Kidney epithelial cell (primary cell): ENCODE measurements around the gene NCAPD3. TPM values are rescaled to one million over a fixed set of nuclear protein-coding genes. Genes with fewer than 3 reads are reported as not detected.

Source experiments
- DNase-seq: peaks from one replicate; pipeline ENCODE4 v3.0.0-alpha.2; 2010; ENCODE audit warnings: low read depth
- H3K27me3 ChIP-seq: 2 replicates; pipeline ENCODE4 v1.6.0; 2011; ENCODE audit warnings: low read length; ENCODE audit not compliant: control insufficient read depth, insufficient read depth
- H3K36me3 ChIP-seq: 2 replicates; pipeline ENCODE4 v1.5.1; 2011; ENCODE audit warnings: low read length; ENCODE audit not compliant: control insufficient read depth, insufficient read depth
- H3K4me3 ChIP-seq: 2 replicates; pipeline ENCODE4 v1.5.1; 2011; ENCODE audit warnings: low read depth, mild to moderate bottlenecking, control low read depth, low read length
- total RNA-seq: library from RNA; depleted of rRNA; stranded (reverse); fragments of >200 nt; gene quantifications from 2 replicates; pipeline ENCODE4 v1.2.3, GENCODE V29; 2015
- TF ChIP-seq, protein P1 (sequence below): IDR thresholded peaks from 2 replicates; pipeline ENCODE4 v1.5.1; 2011; ENCODE audit warnings: mild to moderate bottlenecking, moderate library complexity, low read length, control low read depth, inconsistent platforms; ENCODE audit not compliant: insufficient read depth, poor library complexity, severe bottlenecking

Gene NCAPD3
- total RNA-seq, 1 donor from 2014 or later, result 9.7 TPM

DNA sequence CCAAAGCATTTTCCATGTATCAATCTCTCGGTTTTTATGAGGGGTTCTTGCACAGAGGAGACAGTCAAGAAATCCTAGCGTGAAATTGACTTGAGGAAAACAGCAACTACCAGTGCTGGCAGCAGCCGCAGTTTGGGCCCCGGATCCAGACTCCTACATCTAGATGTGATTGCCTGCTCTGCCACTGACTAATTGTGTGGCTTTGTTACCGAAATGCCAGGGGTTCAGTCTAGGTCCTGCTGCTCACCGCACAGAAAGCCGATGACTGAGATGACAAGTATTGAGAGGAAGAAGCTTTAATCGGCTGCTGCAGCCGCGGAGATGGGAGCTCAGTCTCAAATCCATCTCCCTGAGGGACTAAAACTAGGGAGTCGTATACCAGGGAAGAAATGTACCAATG, 44.2 kb upstream of the NCAPD3 start:
- no peaks in the 10 kb centered on the region for H3K36me3 ChIP-seq
- H3K27me3 ChIP-seq, result peaks cover 18% of the 10 kb centered on the region
- no peak for DNase-seq
- TF ChIP-seq, protein P1, sequence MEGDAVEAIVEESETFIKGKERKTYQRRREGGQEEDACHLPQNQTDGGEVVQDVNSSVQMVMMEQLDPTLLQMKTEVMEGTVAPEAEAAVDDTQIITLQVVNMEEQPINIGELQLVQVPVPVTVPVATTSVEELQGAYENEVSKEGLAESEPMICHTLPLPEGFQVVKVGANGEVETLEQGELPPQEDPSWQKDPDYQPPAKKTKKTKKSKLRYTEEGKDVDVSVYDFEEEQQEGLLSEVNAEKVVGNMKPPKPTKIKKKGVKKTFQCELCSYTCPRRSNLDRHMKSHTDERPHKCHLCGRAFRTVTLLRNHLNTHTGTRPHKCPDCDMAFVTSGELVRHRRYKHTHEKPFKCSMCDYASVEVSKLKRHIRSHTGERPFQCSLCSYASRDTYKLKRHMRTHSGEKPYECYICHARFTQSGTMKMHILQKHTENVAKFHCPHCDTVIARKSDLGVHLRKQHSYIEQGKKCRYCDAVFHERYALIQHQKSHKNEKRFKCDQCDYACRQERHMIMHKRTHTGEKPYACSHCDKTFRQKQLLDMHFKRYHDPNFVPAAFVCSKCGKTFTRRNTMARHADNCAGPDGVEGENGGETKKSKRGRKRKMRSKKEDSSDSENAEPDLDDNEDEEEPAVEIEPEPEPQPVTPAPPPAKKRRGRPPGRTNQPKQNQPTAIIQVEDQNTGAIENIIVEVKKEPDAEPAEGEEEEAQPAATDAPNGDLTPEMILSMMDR, result no peak
- no peak overlapping the region for H3K4me3 ChIP-seq

DNA sequence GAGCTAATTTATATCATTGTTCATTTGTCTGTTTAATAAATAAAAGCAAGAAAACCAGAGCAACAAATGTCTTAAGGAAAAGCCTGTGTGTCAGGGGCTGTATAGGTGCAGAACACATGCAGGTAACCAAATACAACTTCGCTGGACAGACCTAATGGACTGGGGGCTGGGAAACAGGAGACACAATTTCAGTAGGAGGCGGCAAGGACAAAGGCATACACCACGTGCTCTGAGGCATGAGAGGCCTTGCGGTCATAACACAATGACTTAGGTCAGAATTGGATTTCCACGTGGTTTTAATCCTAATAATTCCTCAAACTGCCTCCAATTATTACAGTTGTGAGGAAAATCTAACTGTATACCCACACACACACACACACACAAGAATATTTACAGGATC, 43.7 kb upstream of the NCAPD3 start:
- DNase-seq, result no peak
- Histone ChIP-seq H3K36me3 (no peaks in the 10 kb centered on the region), H3K27me3 (peaks cover 13% of the 10 kb centered on the region), H3K4me3 (no peak overlapping the region)
- TF ChIP-seq, protein P1, result no peak

DNA sequence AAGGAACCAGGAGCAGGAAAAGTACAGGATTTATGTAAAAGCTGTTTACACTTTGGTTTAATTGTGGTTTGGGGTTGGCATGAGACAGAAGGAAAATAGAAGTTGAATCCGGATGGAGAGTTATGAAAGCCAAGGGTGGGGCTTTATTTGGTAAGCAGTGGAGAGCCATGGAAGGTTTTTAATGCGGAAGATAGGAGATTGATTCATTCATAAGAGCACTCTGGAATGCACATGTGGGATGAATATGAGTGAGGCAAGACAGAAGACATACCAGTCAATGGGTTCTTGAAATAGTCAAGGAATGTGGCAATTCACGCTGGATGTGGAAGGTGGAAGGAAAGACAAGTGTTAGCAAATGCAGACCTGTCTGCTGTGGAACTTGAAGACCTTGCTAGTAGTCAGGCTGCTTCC, 43.1 kb upstream of the NCAPD3 start:
- H3K4me3 ChIP-seq, result no peak overlapping the region
- no peaks in the 10 kb centered on the region for H3K36me3 ChIP-seq
- TF ChIP-seq, protein P1, result no peak
- no peak for DNase-seq
- H3K27me3 ChIP-seq, result peaks cover 8% of the 10 kb centered on the region

DNA sequence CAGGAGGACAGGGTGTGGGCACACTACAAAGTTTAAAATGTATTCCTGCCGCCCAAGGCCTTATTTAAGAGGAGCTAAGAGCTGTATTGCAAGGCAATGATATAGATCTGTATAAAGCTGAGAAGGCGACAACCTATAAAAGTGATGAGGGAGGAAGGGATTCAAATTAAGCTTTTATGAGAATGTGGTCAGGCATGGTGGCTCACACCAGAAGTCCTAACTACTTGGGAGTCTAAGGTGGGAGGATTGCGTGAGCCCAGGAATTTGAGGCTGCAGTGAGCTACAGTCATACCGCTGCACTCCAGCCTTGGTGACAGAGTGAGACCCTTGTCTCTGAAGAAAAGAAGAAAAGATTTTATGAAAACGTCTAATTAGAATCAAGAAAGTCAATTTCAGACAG, 42.7 kb upstream of the NCAPD3 start:
- H3K27me3 ChIP-seq, result peaks cover 5% of the 10 kb centered on the region
- DNase-seq, result no peak
- no peaks in the 10 kb centered on the region for H3K36me3 ChIP-seq
- no peak overlapping the region for H3K4me3 ChIP-seq
- TF ChIP-seq, protein P1, result no peak

DNA sequence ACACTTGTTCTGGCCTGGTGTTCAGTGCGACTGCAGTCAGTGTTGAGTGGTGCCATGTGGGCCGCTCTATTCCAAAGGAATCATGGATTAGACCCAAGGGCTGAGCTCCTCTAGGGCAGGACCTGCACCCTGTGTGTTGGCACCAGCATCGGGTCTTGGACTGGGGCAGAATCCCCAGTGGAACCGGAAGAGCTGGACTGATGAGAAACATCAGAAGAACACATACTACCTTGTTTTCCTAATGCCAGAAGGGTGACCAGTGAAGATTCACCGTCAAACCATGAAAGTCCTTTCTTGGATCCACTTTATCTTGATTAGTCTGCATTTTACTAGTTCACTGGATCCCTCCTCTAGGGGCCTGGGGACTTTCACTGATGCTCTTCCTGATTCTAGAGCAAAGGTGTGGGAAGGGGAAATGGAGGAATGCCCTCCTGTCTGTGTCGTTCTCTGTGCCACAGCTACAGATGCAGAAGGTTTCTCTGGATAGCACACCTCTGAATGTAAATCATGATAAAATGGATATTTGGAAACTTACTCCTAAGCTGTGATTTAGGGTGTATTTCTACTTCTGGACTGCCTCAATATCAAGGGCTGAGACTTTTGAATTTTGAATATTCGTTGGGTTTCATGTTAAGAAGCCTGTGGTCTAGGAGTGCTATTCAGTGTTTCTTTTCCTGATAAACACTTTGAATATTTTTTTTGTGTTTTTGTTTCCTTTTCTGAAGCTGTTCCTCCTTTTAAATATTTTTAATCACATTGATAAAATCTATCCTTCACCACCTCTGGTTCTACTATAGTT, 41.4 kb upstream of the NCAPD3 start:
- no peak overlapping the region for H3K4me3 ChIP-seq
- TF ChIP-seq, protein P1, result no peak

More for the DNA sequence above, 41.4 kb upstream of the NCAPD3 start:
- H3K36me3 ChIP-seq, result no peaks in the 10 kb centered on the region
- peaks cover 2% of the 10 kb centered on the region for H3K27me3 ChIP-seq
- DNase-seq, result no peak
